ENCODE measurements around the gene TMSB4X.

GRCh38 chrX:12946838-12947544 lies 27.9 kb upstream of the TMSB4X start:
- TF ChIP-seq CTCF (IDR thresholded peaks at IDR 0.05; ENCODE audit: control extremely low read depth in 1 of 3, insufficient read depth in 1 of 3, low read depth in 1 of 3, low read length in 3 of 3) (peak; percentile 62 to 100 (median 90)), EZH2 (IDR thresholded peaks at IDR 0.05; ENCODE audit: low read depth, low read length, severe bottlenecking) (no peak), POLR2AphosphoS5 (IDR thresholded peaks at IDR 0.05; ENCODE audit: low read depth, low read length) (no peak)

Measured in H1 (cell line).